Measurements from ENCODE around the gene KCTD14.
"Not testable (repeated sequence)": the region's sequence is repeated elsewhere in the genome, so short reads cannot be mapped to it uniquely, and the experiment has no call there.

The KCTD14 gene

GRCh38 chr11:78045851-78046485 is 22.9 kb upstream of the KCTD14 start:
- DNase-seq = peak; percentile 52

- DNase-seq = no peak
Observed at GRCh38 chr11:78044706-78045105, 21.6 kb upstream of the KCTD14 start.

DNA sequence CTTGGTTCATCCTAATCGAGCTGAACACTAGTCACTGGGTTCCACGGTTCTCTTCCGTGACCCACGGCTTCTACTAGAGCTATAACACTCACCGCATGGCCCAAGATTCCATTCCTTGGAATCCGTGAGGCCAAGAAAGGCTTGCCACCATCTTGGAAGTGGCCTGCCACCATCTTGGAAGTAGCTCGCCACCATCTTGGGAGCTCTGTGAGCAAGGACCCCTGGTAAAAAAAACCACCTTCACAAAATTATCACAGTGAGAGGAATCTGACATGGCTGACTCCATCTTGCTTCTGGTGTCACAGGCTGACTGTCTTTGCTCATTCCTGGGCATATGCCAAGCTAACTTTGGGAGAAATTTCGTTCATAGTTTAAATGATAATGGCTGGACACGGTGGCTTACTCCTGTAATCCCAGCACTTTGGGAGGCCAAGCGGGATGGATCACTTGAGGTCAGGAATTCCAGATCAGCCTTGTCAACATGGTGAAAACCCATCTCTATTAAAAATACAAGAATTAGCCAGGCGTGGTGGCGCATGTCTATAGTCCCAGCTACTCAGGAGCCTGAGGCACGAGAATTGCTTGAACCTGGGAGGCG is 18.9 kb upstream of the KCTD14 start:
- DNase-seq = no peak

GRCh38 chr11:78041380-78041719 is 18.3 kb upstream of the KCTD14 start:
- not testable (repeated sequence) for DNase-seq

- DNase-seq = no peak
Observed at GRCh38 chr11:78040691-78041379, 17.8 kb upstream of the KCTD14 start.

DNA sequence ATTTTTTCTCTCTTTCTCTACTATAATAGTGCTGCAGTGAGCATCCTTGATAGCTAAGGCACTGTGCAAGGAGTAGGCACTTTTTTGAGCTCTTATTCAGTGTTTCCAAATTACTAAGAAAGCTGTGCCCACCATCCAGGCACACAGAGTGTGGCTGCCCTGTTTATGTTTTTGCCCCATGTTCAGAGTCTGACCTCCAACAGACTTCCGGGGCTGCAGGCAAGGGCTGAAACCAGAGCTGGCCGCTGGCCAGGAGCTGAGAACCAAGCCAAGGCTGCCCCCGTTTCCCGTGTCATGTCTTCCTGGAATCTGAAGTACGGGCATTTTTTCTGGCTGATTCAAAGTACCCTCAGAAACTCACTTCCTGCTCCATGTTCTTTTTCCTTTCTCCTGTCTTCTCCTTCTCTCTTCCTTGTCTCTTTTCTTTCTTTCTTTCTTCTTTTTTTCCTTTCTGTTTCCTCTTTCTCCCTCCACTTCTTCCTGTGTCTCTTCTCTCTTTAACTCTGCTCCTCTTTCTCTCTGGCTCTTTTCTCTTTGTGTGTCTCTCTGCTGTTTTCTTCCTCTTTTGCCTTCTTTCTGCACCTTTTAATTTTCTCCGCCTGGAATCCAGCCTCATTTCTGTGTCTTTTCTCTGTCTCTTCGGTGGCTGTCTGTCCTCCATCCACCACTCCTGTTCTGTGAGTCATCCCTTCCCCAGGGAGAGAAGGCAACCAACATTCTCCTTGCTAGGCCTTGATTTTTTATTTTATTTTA is 17.0 kb upstream of the KCTD14 start:
- DNase-seq = no peak

DNA sequence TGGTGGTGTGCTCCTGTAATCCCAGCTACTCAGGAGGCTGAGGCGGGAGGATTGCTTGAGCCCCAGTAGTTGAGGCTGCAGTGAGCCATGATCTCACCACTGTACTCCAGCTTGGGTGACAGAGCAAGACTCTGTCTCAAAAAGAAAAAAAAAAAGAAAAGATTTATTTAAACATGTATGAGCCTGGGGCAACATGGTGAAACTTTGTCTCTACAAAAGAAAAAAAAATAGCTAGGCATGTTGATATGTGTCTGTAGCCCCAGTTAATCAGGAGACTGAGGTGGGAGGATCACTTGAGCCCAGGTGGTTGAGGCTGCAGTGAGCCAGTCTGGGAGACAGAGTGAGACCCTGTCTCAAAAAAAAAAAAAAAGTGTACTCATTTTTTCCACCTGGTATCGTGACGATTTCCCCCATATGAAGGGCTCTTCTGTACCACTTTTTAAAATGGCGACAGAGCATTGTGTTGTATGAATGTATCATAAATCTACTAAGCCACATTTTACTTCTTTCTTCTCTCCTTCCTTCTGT is 16.4 kb upstream of the KCTD14 start:
- DNase-seq = no peak

DNA sequence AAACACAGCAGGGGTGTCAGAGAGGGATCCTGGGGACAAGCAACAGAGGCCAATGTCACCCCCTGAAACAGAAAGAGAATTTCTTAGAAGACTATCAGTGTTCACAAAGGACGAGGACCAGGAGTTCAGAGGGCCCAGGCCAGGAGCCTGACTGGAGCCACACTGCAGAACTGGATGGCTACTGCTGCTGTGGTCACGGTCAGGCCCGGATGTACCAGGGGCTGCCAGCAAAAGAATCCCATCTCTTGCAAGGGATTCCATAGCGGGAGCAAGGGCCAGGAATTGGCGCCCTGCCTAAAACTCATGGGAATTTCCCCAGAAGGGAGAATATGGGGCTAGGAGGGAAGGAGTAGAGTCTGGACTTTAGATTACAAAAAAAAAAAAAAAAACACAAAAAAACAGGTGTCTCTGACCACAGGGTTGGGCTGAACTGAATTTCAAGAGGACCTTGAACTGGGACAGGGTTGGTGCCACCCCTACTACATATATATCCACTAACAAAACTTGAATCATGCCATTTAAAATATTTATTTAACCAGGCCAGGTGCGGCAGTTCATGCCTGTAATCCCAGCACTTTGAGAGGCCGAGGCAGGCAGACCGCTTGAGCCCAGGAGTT is 15.7 kb upstream of the KCTD14 start:
- DNase-seq = no peak

DNA sequence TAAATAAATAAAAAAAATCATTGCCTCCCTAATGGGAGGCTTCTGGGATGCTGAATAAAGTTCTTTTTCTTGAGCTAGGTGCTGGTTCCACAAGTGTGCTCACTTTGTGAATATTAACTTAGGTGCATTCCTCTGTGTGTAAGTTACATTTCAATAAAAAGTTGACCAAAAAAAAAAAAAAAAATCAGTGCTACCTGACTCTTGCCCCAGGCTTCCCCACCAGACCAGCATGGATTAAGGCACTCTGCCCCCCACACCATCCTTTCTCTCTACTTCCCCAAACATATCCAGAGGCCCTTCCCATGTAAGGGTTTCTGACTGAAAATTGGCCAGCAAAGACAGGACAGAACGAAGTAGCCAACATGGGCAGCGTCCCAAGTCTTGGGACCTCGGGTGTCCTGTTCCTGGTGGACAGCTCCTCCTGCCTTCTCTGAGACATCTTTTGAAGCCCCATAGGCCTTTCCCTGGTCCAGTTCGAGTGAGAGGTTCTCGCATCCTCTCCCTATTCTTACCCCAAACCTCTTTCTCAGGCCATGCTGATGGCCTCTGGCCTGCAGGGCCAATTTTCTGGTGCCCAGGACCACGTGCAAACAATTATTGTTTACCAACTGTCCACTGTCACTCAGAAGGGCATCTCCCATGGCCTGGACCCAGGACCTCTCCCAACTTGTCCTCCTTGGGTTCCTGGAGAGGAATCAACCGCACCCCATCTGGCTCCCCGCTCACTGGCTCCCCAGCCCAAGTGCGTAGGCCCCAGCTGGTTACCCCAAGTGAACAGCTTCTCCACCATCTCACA is 14.9 kb upstream of the KCTD14 start:
- DNase-seq = no peak

DNA sequence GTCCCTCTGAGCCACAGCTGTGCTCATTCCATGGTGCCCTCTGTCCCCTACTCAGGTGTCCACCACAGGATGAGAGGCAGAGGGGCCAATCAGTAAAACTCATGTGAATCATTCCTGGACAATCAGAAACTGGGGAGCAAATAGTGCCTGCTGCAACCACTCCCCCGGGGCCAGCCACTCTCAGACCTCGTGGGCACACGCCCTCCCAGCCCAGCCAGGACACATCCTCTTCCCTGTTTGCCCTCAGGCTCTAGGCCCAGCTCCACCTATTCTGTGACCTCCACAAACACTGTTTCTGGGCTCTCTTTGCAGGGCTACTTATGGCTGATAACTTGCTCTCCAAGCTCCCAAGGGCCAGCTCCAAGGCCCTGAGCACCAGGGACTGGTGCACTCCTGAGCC is 14.0 kb upstream of the KCTD14 start:
- DNase-seq = no peak

- no peak for DNase-seq
Observed at GRCh38 chr11:78036313-78036712, 13.2 kb upstream of the KCTD14 start.

DNA sequence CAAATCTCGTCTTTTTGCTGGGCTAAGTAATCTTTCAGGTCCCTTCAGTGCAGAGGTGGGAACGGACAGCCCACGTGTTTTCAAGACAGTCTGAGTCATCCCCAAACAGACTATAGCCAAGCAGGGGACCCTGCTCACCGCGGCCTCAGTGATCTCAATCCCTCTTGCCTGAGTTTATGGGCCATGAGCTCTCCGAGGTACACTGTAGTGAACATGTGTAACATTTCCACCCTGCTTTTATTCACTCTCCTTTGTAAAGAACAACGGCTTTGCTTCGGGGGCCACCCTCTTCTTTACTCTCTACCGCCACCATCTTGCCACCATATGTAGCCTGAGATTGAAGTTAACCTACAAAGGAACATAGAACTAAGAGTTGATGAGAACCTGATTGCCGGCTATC is 11.5 kb upstream of the KCTD14 start:
- no peak for DNase-seq

- DNase-seq = no peak
Observed at GRCh38 chr11:78033040-78033439, 10.0 kb upstream of the KCTD14 start.

DNA sequence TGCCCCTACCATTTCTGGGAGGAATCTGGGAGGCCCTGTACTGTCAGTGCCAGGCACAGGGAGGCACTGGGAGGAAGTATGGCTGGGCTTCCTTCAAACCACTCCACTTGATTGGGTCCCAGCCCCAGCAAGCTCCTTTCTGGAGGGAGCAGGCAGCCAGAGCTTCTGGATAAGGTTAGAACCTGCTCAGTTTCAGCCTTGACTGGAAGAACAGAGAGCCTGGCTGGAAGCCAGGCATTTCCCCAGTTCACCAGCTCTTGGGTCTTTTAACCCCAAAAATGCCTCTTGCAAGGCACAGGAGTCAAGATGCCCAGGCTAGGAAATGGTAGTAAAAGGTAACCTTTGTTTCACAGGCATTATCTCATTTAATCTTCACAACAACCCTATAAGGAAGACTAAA is 9.0 kb upstream of the KCTD14 start:
- no peak for DNase-seq

DNA sequence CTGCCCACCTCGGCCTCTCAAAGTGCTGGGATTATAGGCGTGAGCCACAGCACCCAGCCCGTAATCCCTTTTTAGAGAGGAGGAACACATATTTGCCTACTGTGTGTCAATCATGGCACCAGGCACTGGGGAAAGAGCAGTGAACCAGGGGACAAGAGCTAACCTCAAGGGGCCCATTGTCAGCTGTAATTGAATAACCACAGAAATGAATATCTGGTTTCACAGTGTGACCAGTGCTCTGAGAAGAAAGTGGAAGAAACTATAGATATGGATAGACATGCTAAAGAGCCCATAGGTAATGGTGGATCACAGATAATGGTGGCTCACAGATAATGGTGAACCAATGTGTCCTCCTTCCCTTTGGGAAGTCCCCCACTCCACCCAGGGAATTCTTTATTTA is 8.6 kb upstream of the KCTD14 start:
- DNase-seq = no peak

- DNase-seq = peak; percentile 94
Observed at GRCh38 chr11:78030429-78031325, 7.6 kb upstream of the KCTD14 start.

DNA sequence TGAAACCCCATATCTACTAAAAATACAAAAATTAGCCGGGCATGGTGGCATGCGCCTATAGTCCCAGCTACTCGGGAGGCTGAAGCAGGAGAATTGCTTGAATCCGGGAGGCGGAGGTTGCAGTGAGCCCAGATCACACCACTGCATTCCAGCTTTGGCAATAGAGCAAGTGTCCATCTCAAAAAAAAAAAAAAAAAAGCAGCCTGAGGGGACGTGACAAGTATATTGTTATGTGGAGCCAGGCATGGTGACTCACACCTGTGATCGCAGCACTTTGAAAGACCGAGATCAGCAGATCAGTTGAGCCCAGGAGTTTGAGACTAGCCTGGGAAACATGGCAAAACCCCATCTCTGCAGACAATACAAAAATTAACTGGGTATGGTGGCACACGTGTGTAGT is 5.3 kb upstream of the KCTD14 start:
- DNase-seq = not testable (repeated sequence)

GRCh38 chr11:78027759-78028158 is 4.7 kb upstream of the KCTD14 start:
- no peak for DNase-seq

DNA sequence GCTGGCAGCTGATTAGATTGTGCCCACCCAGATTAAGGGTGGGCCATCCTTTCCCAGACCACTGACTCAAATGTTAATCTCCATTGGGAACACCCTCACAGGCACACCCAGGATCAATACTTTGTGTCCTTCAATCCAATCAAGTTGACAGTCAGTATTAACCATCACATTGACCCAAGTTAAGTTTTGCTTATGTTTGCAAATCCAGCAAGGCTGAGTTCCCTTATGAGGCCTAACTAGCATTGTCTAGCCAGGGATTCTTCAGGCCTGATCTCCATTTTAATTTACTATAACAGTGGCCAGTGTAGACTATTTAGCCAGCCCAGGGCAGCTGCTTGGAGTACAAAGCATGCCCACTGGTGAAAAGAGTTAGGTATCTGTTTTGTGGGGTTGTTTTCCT is 2.3 kb upstream of the KCTD14 start:
- DNase-seq = no peak

DNA sequence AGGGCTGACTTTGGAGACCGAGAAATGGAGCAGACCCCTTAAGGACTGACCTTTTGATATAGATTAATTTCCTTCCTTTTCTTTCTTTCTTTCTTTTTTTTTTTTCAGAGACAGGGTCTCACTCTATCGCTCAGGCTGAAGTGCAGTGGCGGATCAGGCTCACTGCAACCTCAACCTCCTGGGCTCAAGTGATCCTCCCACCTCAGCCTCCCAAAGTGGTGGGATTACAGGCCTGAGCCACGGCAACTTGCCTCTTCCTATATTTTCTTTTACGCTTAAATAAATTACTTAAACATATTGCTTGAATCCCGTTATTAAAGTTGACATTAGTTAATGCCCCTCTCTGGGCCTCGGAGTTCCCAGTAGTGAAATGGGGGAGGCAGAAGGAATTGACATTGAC is 350 bp upstream of the KCTD14 start:
- DNase-seq = no peak

DNA sequence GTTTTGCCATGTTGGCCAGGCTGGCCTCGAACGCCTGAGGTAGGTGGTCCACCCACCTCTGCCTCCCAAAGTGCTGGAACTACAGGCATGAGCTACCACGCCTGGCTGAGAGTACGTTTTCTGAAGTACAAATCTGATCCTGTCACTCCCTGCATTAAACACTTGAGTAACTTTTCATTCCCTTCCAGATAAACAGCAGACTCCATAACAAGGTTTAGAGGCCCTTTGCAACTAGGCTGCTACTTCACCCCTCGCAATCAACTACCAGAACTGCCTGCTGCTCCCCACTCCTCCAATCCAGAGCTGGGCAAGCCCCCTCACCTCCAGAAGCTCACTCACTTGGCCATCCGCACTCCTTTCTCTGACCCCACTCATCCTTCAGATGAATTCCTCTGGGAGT is 1.5 kb downstream of the KCTD14 start:
- no peak for DNase-seq

Data from NCI-H2081 treated with DMSO at 0.1 percent for 48 hours (cell line).